Skeletal muscle satellite cell (primary cell): ENCODE measurements around the gene PCNA.
A peak's percentile ranks its signal among the peaks of the same experiment; 100 is the strongest.

Experiments
- H3K27me3 ChIP-seq: 2 replicates; pipeline ENCODE4 v1.7.0; 2013; ENCODE audit warnings: low read length; ENCODE audit not compliant: control insufficient read depth, insufficient read depth
- H3K36me3 ChIP-seq: 2 replicates; pipeline ENCODE4 v1.7.0; 2013; ENCODE audit warnings: mild to moderate bottlenecking, control low read depth, low read length; ENCODE audit not compliant: insufficient read depth
- H3K4me1 ChIP-seq: 2 replicates; pipeline ENCODE4 v1.7.0; 2013; ENCODE audit warnings: low read length; ENCODE audit not compliant: control insufficient read depth, insufficient read depth
- H3K4me2 ChIP-seq: 2 replicates; pipeline ENCODE4 v1.7.0; 2013; ENCODE audit warnings: mild to moderate bottlenecking, low read length
- H3K4me3 ChIP-seq: 2 replicates; pipeline ENCODE4 v1.7.0; 2013; ENCODE audit warnings: low read length
- H3K9ac ChIP-seq: 2 replicates; pipeline ENCODE4 v1.7.0; 2013; ENCODE audit warnings: mild to moderate bottlenecking, low read depth, low read length, moderate library complexity
- H3K9me3 ChIP-seq: replicated peaks from 2 replicates; pipeline ENCODE4 v1.7.0; 2013; ENCODE audit warnings: mild to moderate bottlenecking, control low read depth, low read length

The PCNA gene

DNA sequence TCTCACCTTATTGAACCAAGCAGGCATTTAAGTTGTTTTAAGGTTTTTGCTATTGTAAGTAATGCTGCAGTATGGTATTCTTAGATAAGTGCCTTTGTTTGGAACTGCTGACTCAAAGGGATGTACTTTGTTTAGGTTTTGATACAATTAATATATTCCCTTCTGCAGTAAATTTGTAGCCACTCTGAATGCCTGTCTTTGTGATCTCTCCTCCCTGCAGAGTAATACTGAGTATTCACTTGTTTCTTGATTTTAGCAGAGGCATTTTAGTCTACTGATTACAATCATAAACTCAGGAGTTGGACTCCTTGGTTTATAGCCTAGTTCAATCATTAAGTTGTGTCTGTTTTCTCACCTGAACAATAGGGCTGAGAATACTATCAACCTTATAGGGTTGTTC is 20.4 kb upstream of the PCNA start:
- Histone ChIP-seq H3K27me3 (no peaks in the 10 kb centered on the region), H3K36me3 (peaks cover 3% of the 10 kb centered on the region), H3K9me3 (no peaks in the 10 kb centered on the region), H3K4me1 (peaks cover 9% of the 10 kb centered on the region), H3K4me3 (no peak overlapping the region), H3K4me2 (no peak overlapping the region), H3K9ac (no peak overlapping the region)

DNA sequence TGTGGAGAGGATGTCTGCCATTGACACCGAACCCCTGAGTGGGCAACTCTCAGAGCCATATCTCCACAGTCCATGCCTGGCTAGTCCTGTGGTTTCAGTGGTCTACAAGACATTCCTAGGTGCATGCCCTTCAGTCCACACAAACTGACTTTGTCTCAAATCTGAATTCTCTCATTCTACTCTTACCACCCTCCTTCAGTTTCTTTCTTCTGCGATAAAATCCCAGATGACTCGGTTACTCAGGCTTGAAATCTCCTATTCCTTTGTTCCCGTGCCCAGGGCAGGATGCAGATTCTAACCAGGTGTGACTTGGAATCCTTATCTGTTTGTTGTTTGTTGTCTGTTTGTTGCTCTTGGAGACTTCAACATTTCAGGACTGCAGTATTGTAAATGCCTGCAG is 16.3 kb upstream of the PCNA start:
- Histone ChIP-seq H3K9ac (no peak overlapping the region), H3K4me3 (no peak overlapping the region), H3K36me3 (no peaks in the 10 kb centered on the region), H3K9me3 (no peaks in the 10 kb centered on the region), H3K27me3 (no peaks in the 10 kb centered on the region), H3K4me1 (peaks cover 12% of the 10 kb centered on the region), H3K4me2 (no peak overlapping the region)

DNA sequence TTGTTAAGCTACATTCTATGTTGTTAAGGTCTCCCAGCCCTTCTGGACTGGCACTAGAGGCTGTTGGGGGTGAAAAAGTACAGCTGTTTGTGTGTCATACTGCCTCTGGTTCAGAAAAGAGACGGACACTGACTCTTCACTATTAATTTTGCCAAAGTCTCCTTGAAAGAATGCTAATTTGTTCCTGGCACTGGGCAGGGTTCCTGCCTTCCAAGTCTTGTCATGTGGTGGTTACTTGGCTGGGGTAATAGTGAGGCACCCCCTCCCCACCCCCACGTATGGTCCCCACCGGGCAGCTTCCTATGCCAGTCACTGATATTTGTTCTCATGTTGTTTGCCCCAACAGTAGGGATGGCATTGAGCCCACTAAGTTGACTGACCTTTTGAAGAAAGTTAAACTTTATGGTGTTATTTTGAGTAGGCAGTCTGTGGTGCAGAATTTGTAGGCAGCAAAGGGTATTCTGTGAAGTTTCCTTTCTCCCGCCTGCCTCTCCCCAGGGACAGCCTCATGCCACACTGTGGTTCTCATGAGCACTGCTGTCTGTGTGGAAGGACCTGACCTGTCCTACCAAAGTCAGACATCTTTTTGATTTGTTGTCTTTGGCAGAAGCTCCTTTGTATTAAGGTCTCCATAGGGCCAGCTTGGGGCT is 15.7 kb upstream of the PCNA start:
- Histone ChIP-seq H3K4me3 (no peak overlapping the region), H3K9me3 (no peaks in the 10 kb centered on the region), H3K9ac (no peak overlapping the region), H3K4me2 (peak overlapping the region; percentile 21), H3K36me3 (no peaks in the 10 kb centered on the region), H3K27me3 (no peaks in the 10 kb centered on the region), H3K4me1 (peaks cover 12% of the 10 kb centered on the region)

DNA sequence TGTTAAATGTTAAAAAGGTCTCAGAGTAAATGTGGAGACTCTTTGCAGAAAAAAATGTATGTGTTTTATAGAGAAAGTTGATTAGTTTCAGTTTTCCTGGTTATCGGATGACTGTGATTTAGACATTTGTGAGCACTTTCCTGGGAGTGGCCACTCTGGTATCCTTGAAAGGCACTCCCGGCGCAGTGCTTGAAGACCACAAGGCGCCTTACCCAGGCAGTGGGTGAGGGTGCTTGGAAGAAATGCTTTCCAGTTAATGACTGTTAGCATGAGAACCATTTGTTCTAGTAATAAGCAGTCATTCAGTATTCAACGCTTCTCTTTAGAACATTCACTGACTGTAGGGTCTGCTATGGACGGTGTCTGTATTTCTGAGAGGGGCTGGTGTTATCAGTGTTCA is 14.2 kb upstream of the PCNA start:
- Histone ChIP-seq H3K4me1 (peaks cover 12% of the 10 kb centered on the region), H3K4me3 (no peak overlapping the region)

DNA sequence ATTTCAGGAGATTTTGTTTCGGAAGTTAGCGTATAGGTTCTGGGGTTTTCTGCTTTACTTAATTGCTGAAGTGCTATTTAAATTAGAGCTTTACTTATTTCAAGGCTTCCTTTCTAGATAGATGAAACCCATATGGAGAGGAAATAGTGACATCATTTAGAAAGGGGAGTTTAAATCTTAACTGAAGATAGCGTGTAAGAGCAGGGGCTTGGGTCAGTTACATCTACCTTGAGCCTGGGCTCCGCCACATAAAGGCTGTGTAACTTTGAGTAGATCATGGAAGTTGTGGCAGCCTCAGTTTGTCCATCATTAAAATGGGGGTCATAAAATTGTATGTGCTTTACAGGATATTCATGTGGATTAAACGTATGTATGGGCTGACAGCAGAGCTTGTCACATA is 11.7 kb upstream of the PCNA start:
- peaks cover 23% of the 10 kb centered on the region for H3K4me1 ChIP-seq
- no peak overlapping the region for H3K9ac ChIP-seq
- no peak overlapping the region for H3K4me2 ChIP-seq
- H3K36me3 ChIP-seq = no peaks in the 10 kb centered on the region
- no peaks in the 10 kb centered on the region for H3K27me3 ChIP-seq
- no peaks in the 10 kb centered on the region for H3K9me3 ChIP-seq
- H3K4me3 ChIP-seq = no peak overlapping the region

More for the DNA sequence above, 14.2 kb upstream of the PCNA start:
- Histone ChIP-seq H3K9ac (no peak overlapping the region), H3K4me2 (no peak overlapping the region), H3K27me3 (no peaks in the 10 kb centered on the region), H3K36me3 (no peaks in the 10 kb centered on the region), H3K9me3 (no peaks in the 10 kb centered on the region)

DNA sequence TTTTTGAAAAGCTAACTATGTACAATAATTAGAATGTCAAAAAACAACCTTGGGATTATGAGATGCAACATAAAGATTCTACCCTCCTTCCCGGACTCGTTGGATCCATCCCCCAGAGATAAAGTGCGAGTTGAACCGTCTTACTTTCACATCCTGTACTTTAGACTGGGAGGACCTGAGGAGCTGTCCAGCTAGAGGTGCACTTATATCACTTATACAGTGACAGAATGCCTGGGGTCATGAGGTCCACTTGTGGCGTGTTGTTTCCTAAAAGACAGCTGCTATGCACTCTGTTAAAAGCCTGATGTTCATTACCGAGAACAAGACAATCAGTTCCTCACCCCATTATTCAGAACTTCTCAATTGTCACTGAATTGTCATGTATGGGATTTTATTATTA is 9.1 kb upstream of the PCNA start:
- H3K9ac ChIP-seq = no peak overlapping the region
- H3K4me3 ChIP-seq = no peak overlapping the region
- no peaks in the 10 kb centered on the region for H3K9me3 ChIP-seq
- H3K36me3 ChIP-seq = no peaks in the 10 kb centered on the region
- H3K27me3 ChIP-seq = no peaks in the 10 kb centered on the region
- H3K4me1 ChIP-seq = peaks cover 11% of the 10 kb centered on the region
- H3K4me2 ChIP-seq = peak overlapping the region; percentile 91

DNA sequence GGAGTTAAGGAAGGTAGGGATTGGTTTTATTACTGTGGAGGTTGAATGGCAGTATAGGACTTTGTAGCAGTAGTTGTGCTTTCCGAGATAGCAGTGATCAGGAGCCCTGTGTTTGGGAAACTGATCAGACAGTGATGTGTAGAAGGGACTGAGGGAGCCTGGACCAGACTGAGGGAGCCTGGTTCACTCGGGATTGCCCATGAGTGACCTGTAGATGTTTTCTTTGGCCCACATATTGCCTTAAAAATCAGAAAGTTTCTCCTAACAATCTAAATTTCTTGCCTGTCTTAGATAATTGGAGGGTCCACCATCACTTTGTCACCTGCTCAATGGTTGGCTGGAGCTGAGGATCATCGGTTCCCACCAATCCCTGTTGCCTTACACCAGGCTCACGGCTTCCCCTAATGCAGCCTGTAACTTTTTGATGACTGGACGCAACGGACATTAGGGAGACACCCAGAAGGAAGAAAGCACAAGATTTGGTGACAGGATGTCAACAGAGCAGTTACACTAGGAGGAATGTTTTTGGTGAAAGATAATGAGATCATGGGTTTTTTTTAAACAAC is 8.2 kb upstream of the PCNA start:
- Histone ChIP-seq H3K9me3 (no peaks in the 10 kb centered on the region), H3K4me3 (peak overlapping the region; percentile 92), H3K27me3 (no peaks in the 10 kb centered on the region), H3K4me2 (peak overlapping the region; percentile 91), H3K4me1 (peaks cover 11% of the 10 kb centered on the region), H3K9ac (peak overlapping the region; percentile 88), H3K36me3 (no peaks in the 10 kb centered on the region)

GRCh38 chr20:5127204-5127858 is 7.6 kb upstream of the PCNA start:
- Histone ChIP-seq H3K4me2 (peak overlapping the region; percentile 91), H3K9me3 (no peaks in the 10 kb centered on the region), H3K4me3 (peak overlapping the region; percentile 92), H3K36me3 (no peaks in the 10 kb centered on the region), H3K4me1 (peaks cover 11% of the 10 kb centered on the region), H3K27me3 (no peaks in the 10 kb centered on the region), H3K9ac (peak overlapping the region; percentile 88)

GRCh38 chr20:5126512-5127203 is 6.9 kb upstream of the PCNA start, which contains the start of gene CDS2:
Gene CDS2 (plus strand): TSS chr20:5127008. CDS start chr20:5127093, 85 bp downstream.
- H3K4me2 ChIP-seq = peak within 1 kb of the TSS; percentile 91
- no peaks in the 10 kb centered on the region for H3K27me3 ChIP-seq
- no peaks in the 10 kb centered on the region for H3K9me3 ChIP-seq
- peaks cover 11% of the 10 kb centered on the region for H3K4me1 ChIP-seq
- H3K36me3 ChIP-seq = no peaks in the 10 kb centered on the region
- H3K9ac ChIP-seq = peak within 1 kb of the TSS; percentile 88
- H3K4me3 ChIP-seq = peak within 1 kb of the TSS; percentile 92

- Histone ChIP-seq H3K27me3 (no peaks in the 10 kb centered on the region), H3K4me3 (no peak overlapping the region), H3K4me2 (no peak overlapping the region), H3K4me1 (peaks cover 12% of the 10 kb centered on the region), H3K9ac (no peak overlapping the region), H3K36me3 (peaks cover 7% of the 10 kb centered on the region), H3K9me3 (no peaks in the 10 kb centered on the region)
Measured at GRCh38 chr20:5122873-5123260, 3.1 kb upstream of the PCNA start.

DNA sequence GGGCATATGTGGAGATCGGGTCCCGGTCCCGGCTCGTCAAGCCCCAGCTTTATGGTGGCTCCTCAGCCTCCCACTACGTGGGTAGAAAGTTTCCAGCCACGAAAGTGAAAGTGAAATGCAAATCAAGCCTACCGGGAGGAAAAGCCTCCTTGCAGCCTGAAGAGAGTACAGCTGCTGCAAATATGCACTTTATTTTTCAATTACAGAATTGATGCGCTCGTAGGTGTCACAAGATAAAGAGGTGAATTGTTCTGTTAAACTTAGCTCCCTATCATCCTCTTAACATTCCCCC is 373 bp upstream of the PCNA start:
- Histone ChIP-seq H3K9me3 (no peaks in the 10 kb centered on the region), H3K4me2 (peak overlapping the region; percentile 89), H3K27me3 (no peaks in the 10 kb centered on the region), H3K9ac (peak overlapping the region; percentile 78), H3K4me3 (peak overlapping the region; percentile 87), H3K4me1 (peaks cover 12% of the 10 kb centered on the region), H3K36me3 (peaks cover 22% of the 10 kb centered on the region)
